H7 (cell line): ENCODE data around the gene CCDC30. TPM values are rescaled to one million over a fixed set of nuclear protein-coding genes. Genes with fewer than 3 reads are reported as not detected.

Experiments
- DNase-seq: peaks from one replicate; pipeline ENCODE4 v3.0.0; 2012
- H3K27me3 ChIP-seq: 2 replicates; pipeline ENCODE4 v1.6.0; 2011; ENCODE audit warnings: mild to moderate bottlenecking, low read length; ENCODE audit not compliant: control insufficient read depth, insufficient read depth
- H3K36me3 ChIP-seq: replicated peaks from 2 replicates; pipeline ENCODE4 v1.5.1; 2011; ENCODE audit warnings: low read length; ENCODE audit not compliant: control insufficient read depth, insufficient read depth
- H3K4me3 ChIP-seq: 2 replicates; pipeline ENCODE4 v1.5.1; 2011; ENCODE audit warnings: low read depth, mild to moderate bottlenecking, control low read depth, low read length, moderate library complexity; ENCODE audit not compliant: insufficient read depth
- total RNA-seq: library from RNA; depleted of rRNA; stranded (reverse); fragments of >200 nt; shearing (Covaris generic); gene quantifications from 2 replicates; pipeline ENCODE4 v1.2.3, GENCODE V29; 2014

Gene CCDC30
- total RNA-seq, 1 experiment from 2014 or later, result 0.87 TPM

DNA sequence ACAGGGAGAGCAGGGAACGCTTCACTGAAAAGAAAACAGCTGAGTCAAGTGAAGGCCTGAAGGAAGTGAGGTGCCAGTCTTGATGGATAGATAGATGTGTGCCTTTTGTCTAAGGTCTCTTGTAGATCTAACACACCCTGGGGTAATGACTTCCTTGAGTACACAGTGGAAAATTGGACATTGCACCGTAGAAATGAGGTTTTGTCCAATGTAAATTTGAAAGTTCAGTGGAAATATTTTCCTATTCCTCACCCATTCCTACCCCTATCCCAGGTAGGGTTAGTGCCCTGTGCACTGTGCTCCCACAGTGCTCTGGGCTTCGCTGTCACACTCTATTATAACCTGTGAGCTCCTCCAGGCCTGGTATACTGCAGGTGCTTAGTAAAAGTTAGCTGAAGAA lies 31.6 kb upstream of the CCDC30 start:
- no peak overlapping the region for H3K4me3 ChIP-seq
- no peak for DNase-seq
- no peaks in the 10 kb centered on the region for H3K36me3 ChIP-seq
- H3K27me3 ChIP-seq, result no peaks in the 10 kb centered on the region; the same call in 1 of the 2 replicates

DNA sequence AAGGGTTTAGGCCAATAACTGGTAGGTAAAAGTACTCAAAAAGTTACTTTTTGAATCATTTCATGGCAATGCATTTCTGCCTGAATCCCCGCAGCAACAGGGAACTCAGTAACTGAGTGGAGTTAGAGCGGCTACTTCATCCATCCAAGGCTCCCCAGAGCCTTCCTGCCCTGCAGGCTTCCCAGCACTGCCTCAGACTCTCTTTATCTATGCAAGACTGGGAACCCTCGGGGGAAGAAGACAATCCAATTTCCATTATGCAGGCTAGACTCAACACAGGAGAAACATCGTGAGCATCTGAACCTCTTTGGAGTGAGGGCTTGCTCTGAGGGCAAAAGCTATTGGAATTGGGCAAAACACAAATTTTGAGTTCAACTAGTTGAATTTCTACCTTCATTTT lies 30.4 kb upstream of the CCDC30 start:
- no peak overlapping the region for H3K4me3 ChIP-seq
- no peaks in the 10 kb centered on the region; the same call in 1 of the 2 replicates for H3K27me3 ChIP-seq
- H3K36me3 ChIP-seq, result no peaks in the 10 kb centered on the region
- DNase-seq, result no peak

DNA sequence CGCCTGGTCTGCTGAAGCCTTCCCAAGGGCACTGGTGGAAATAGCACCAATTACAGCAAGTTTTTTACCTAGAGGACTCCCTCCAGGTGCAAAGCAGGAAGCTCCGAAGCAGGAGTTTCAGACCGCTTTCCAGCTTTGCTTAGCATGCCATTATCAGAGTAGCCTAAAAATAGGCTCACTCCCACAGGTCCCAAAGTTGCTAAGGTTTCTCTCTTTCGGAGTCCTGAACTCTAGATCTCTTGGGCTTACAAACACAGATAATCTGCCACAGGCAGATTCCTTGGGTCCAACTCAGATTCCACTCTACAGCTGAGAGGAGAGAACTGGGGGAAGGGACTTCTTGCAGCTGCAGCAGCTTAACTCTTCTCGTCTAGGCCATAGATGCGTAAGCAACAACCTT lies 29.7 kb upstream of the CCDC30 start:
- no peak overlapping the region for H3K4me3 ChIP-seq
- DNase-seq, result no peak

DNA sequence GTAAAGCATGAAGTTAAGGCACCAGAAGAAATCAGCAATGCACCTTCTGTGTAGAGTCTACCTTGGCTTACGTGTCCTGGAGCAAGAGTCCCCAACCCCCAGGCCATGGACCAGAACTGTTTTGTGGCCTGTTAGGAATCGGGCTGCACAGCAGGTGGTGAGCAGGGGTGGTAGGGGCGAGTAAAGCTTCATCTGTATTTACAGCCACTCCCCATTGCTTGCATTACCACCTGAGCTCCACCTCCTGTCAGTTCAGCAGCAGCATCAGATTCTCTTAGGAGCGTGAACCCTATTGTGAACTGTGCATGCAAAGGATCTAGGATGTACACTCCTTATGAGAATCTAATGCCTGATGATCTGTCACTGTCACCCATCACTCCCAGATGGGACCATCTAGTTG lies 28.7 kb upstream of the CCDC30 start:
- Histone ChIP-seq H3K36me3 (no peaks in the 10 kb centered on the region), H3K27me3 (no peaks in the 10 kb centered on the region; the same call in 1 of the 2 replicates), H3K4me3 (no peak overlapping the region)
- DNase-seq, result no peak

More for the DNA sequence above, 29.7 kb upstream of the CCDC30 start:
- H3K27me3 ChIP-seq, result no peaks in the 10 kb centered on the region; the same call in 1 of the 2 replicates
- H3K36me3 ChIP-seq, result no peaks in the 10 kb centered on the region

DNA sequence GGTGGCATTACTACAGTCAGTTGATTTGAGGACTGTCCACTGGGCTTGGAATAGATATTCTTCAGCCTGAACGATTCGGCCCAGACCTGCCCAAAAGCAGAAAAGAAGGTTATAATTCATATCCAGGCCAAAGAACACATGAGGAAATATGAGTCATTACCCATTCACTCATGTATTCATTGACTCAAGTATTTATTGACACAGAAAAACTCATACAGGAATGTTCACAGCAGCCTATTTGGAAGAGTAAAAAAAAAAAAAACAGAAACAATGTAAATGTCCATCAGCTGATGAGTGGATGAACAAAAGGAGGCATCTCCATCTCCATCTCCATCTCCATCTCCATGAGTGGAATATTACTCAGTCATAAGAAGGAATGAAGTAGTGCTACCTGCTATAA lies 23.1 kb upstream of the CCDC30 start:
- Histone ChIP-seq H3K27me3 (no peaks in the 10 kb centered on the region), H3K4me3 (no peak overlapping the region), H3K36me3 (no peaks in the 10 kb centered on the region)
- DNase-seq, result no peak

DNA sequence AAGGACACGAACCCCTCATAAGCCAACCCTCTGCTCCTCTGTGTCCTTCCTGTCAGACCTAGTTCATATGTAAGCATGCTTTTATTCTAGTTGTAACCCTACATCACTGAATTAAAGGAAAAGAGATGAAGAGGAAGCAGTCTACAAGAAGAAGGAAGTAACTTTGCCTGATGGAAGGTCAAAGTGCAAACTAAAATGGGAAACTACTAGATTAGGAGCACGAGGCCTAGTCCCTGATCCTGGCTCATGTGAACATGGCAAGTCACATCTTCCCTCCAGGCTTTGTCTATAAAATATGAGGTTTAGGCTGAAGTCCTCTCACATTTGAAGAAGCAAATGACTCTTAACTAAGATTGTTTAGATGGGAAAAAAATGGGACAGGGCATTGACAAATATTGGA lies 20.4 kb upstream of the CCDC30 start:
- no peaks in the 10 kb centered on the region for H3K27me3 ChIP-seq
- H3K4me3 ChIP-seq, result no peak overlapping the region
- no peaks in the 10 kb centered on the region for H3K36me3 ChIP-seq
- no peak for DNase-seq

DNA sequence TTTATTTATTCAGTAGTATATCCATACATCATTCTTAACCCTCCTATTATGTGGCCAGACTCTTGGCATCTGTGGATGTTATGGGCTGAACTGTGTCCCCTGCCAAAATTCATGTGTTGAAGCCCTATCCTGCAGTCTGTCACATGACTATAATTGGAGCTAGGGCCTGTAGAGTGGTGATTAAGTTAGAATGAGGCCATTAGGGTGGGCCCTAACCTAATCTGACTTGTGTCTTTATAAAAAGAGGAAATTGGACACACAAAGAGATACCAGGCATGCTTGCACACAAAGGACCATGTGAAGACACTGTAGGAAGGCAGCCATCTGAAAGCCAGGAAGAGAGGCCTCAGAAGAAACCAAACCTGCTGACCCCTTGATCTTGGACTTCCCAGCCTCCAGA lies 13.8 kb upstream of the CCDC30 start:
- DNase-seq, result no peak
- H3K36me3 ChIP-seq, result no peaks in the 10 kb centered on the region
- no peak overlapping the region for H3K4me3 ChIP-seq

DNA sequence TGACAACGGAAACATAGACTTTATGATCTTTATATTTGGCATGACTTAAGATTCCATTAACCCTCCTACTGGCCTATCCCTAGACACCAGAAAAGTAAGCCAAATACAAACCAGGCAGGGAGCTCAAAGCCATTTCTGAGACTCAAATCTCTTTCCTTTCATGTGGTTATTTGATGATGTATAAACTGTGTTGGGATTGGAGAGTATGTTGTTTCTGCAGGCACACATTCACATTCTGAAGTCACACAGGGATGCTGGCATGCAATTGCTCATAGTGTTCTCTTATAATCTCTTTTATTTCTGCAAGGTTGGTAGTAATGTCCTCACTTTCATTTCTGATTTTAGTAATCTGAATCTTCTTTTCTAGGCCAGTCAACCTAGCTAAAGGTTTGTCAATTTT lies 13.0 kb upstream of the CCDC30 start:
- DNase-seq, result no peak
- H3K36me3 ChIP-seq, result no peaks in the 10 kb centered on the region
- H3K4me3 ChIP-seq, result no peak overlapping the region
- no peaks in the 10 kb centered on the region; the same call in 1 of the 2 replicates for H3K27me3 ChIP-seq

More for the DNA sequence above, 13.8 kb upstream of the CCDC30 start:
- no peaks in the 10 kb centered on the region; the same call in 1 of the 2 replicates for H3K27me3 ChIP-seq

DNA sequence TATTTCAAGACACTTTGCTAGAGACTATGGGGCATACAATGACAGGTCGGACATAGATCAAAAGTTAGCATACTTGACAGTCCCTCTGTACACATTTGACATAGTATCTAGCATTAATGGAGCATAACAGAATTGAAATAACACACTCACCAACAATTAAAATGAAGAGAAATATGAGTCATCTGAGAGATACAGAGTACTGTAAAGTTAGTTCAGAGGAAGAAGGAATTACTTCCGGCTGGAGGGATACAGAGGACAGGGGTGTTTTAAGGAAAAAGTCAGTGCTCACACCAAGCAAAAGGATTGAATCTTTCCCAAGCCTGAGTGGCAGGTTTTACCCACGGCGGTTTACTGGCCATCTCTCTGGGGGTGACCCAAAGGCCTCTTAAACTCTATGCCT lies 9.7 kb upstream of the CCDC30 start:
- Histone ChIP-seq H3K36me3 (peaks cover 1% of the 10 kb centered on the region; the same call in 1 of the 2 replicates), H3K27me3 (no peaks in the 10 kb centered on the region; the same call in 1 of the 2 replicates), H3K4me3 (no peak overlapping the region)
- DNase-seq, result no peak

DNA sequence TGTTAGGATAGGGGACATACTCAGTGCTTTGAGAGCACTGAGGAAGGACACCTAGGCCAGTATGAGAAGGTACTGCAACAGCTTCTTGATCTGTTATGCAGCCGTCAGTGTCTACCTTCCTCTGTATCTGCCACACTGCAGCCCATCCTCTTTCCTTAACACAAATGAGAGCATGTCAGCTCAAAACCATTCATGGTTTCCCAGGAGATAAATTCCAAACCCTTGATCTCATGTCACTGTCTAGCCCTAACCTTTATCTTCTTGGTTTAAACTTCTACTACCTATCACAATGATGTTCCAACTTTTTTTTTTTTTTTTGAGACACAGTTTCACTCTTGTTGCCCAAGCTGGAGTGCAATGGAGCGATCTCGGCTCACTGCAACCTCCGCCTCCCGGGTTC lies 8.7 kb upstream of the CCDC30 start:
- Histone ChIP-seq H3K27me3 (no peaks in the 10 kb centered on the region), H3K36me3 (peaks cover 1% of the 10 kb centered on the region), H3K4me3 (no peak overlapping the region)
- no peak for DNase-seq

DNA sequence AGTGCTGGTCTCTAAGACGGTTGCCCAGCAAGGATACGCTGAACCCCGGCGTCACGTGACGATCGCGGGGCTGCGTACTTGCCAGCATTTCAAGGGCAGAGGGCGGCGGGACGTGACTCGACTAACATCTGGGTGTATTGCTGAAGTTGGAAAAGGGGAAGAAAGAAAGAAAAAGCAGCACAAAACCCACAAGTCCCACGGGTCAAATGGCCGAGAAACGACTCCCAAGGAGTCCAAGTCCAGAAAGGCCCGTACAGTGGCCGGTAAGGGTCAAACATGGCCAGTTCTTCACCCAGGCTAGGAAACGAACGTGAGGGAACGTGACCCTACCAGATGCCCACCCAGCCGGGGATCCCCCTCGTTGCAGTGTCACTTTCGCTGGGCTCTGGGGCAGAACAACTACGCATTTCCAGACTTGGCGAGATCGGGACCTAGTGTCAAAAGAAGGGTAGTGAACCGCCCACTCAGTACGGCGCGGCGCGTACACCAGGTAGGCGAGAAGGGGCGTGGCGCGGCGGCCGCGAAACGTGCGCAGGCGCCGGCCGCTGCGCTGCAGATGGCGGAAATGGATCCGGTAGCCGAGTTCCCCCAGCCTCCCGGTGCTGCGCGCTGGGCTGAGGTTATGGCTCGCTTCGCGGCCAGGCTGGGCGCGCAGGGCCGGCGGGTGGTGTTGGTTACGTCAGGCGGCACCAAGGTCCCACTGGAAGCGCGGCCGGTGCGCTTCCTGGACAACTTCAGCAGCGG lies 6.9 kb upstream of the CCDC30 start, which contains the start of the genes PPCS and ZMYND12:
Gene PPCS, plus strand, starts transcription at position 534 of the 744 bp plus-strand sequence. Its CDS starts 23 bp downstream, at position 557.
Gene ZMYND12, minus strand, starts transcription at position 13 of the 744 bp plus-strand sequence. CDS start 25 bp downstream, outside the sequence.
- Histone ChIP-seq H3K27me3 (no peaks in the 10 kb centered on the region), H3K36me3 (peaks cover 1% of the 10 kb centered on the region), H3K4me3 (peak within 1 kb of the TSS; percentile 94)
- peak; percentile 92 for DNase-seq

DNA sequence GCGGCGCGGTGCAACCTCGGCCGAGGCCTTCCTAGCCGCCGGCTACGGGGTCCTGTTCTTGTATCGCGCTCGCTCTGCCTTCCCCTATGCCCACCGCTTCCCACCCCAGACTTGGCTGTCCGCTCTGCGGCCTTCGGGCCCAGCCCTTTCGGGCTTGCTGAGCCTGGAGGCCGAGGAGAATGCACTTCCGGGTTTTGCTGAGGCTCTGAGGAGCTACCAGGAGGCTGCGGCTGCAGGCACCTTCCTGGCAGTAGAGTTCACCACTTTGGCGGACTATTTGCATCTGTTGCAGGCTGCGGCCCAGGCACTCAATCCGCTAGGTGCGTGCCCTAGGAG lies 6.4 kb upstream of the CCDC30 start:
- Histone ChIP-seq H3K27me3 (no peaks in the 10 kb centered on the region), H3K36me3 (peaks cover 1% of the 10 kb centered on the region), H3K4me3 (peak overlapping the region; percentile 94)
- peak; percentile 76 for DNase-seq

DNA sequence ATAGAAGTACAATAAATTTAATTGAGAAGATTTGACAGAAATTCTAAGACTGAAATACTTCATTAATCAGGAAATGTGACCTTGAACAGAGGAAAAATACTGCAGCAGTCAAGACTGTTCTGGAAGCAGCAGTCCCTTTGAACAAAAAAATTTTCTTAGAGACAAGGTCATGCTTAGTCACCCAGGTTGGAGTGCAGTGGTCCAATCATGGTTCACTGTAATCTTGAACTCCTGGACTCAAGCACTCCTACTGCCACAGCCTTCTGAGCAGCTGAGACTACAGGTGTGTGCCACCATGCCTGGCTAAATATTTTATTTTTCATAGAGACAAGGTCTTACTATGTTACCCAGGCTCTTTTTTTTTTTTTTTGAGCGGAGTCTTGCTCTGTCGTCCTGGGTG lies 1.9 kb upstream of the CCDC30 start:
- Histone ChIP-seq H3K36me3 (peaks cover 1% of the 10 kb centered on the region), H3K4me3 (no peak overlapping the region), H3K27me3 (peaks cover 2% of the 10 kb centered on the region; the same call in 1 of the 2 replicates)
- DNase-seq, result no peak

DNA sequence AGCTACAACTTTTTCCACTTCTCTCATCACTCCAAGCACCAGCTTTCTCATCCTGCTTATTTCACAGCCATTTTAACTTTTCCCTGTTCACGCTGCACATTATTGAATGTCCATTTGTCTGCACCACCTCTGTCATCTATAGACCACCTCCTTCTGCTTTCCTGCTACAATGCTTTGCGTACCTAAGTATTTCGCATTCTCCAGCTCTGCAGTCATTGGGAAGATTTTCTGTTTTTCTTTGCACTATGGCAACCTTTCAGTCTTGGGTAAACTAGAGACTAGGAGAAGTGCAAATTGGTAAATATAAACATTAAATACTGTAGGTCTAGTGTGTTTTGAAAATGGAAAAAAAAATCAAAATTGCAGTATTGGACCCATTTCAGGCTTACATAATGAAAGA lies 835 bp downstream of the CCDC30 start:
- H3K36me3 ChIP-seq, result no peaks in the 10 kb centered on the region; the same call in 1 of the 2 replicates
- H3K27me3 ChIP-seq, result peaks cover 2% of the 10 kb centered on the region; the same call in 1 of the 2 replicates
- peak overlapping the region; percentile 62; the same call in 1 of the 2 replicates for H3K4me3 ChIP-seq
- no peak for DNase-seq

DNA sequence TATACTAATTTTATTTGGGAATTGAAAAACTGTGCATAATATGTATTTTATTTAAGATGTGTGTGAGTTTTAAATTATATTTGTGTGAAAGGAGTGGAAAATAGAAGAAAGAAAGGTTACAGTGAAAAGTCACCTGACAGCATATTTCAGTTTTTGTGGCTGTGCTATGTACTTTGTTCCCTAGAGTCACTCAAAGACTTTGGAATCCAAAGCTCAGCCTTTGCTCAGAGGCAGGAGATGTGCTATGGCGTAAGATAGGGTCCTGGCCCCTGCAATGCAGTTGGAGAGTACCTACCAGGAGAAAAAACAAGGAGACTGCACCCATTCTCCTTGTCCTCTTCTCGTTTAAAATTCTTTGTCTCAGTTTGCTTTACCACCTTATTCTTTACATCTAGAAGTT lies 2.9 kb downstream of the CCDC30 start:
- no peak overlapping the region for H3K4me3 ChIP-seq

More for the DNA sequence above, 2.9 kb downstream of the CCDC30 start:
- no peak for DNase-seq
- peaks cover 2% of the 10 kb centered on the region; the same call in 1 of the 2 replicates for H3K27me3 ChIP-seq
- no peaks in the 10 kb centered on the region for H3K36me3 ChIP-seq
